Stimulated activated naive CD8-positive, alpha-beta T cell treated with anti-CD3 and anti-CD28 coated beads, Interleukin-15, amount 100 ng/mL, for 72 hours (primary cell): ENCODE measurements around the gene PBX1.

Source experiments
- ATAC-seq: fragments of 150-1000 bp; cut with Tn5 transposase; 2 replicates; pipeline ENCODE4 v1.10.0; 2021; ENCODE audit warnings: mild to moderate bottlenecking, moderate library complexity
- DNase-seq, 2 donors: peaks; one replicate each; pipeline ENCODE4 v3.0.0; 2021 to 2022
- H3K27ac Mint-ChIP-seq, 2 donors: one replicate each; pipeline ENCODE4 v1.8.0; 2022; ENCODE audit warnings: mild to moderate bottlenecking in 2 of 2, mixed read lengths in 2 of 2, moderate library complexity in 2 of 2
- H3K27me3 Mint-ChIP-seq: one replicate; pipeline ENCODE4 v1.8.0; 2022; ENCODE audit warnings: mixed read lengths
- H3K4me1 Mint-ChIP-seq: one replicate; pipeline ENCODE4 v1.8.0; 2022; ENCODE audit warnings: mild to moderate bottlenecking, mixed read lengths
- H3K4me3 Mint-ChIP-seq, 2 donors: one replicate each; pipeline ENCODE4 v1.8.0; 2022; ENCODE audit warnings: mild to moderate bottlenecking in 2 of 2, mixed read lengths in 2 of 2, moderate library complexity in 1 of 2
- H3K9me3 Mint-ChIP-seq, 2 donors: one replicate each; pipeline ENCODE4 v1.8.0; 2022; ENCODE audit warnings: mixed read lengths in 2 of 2

The PBX1 gene

GRCh38 chr1:164560556-164560955 lies 1.6 kb downstream of the PBX1 start:
- Mint-ChIP-seq H3K27ac (peak overlapping the region in 1 of 2 donors; percentile 30), H3K4me3 (peak overlapping the region; percentile 65 to 76), H3K9me3 (no peaks in the 10 kb centered on the region), H3K27me3 (peaks cover 23% of the 10 kb centered on the region), H3K4me1 (peaks cover 15% of the 10 kb centered on the region)
- DNase-seq, result no peak
- ATAC-seq, result no peak

GRCh38 chr1:164561007-164561406 lies 2.0 kb downstream of the PBX1 start:
- H3K4me1 Mint-ChIP-seq, result peaks cover 15% of the 10 kb centered on the region
- H3K27ac Mint-ChIP-seq, result no peak overlapping the region
- no peaks in the 10 kb centered on the region for H3K9me3 Mint-ChIP-seq
- no peak overlapping the region for H3K4me3 Mint-ChIP-seq
- ATAC-seq, result no peak
- peaks cover 23% of the 10 kb centered on the region for H3K27me3 Mint-ChIP-seq
- DNase-seq, result no peak

GRCh38 chr1:164561472-164561871 lies 2.5 kb downstream of the PBX1 start:
- DNase-seq (no peak), ATAC-seq (no peak)
- H3K4me3 Mint-ChIP-seq, result no peak overlapping the region
- H3K9me3 Mint-ChIP-seq, result no peaks in the 10 kb centered on the region
- no peak overlapping the region for H3K27ac Mint-ChIP-seq
- H3K27me3 Mint-ChIP-seq, result peaks cover 23% of the 10 kb centered on the region
- H3K4me1 Mint-ChIP-seq, result peaks cover 15% of the 10 kb centered on the region

GRCh38 chr1:164562061-164562460 lies 3.1 kb downstream of the PBX1 start:
- no peak overlapping the region for H3K27ac Mint-ChIP-seq
- H3K4me3 Mint-ChIP-seq, result no peak overlapping the region
- no peaks in the 10 kb centered on the region for H3K9me3 Mint-ChIP-seq
- peaks cover 23% of the 10 kb centered on the region for H3K27me3 Mint-ChIP-seq
- peaks cover 15% of the 10 kb centered on the region for H3K4me1 Mint-ChIP-seq
- no peak for ATAC-seq
- no peak for DNase-seq

GRCh38 chr1:164562511-164562910 lies 3.5 kb downstream of the PBX1 start:
- no peak overlapping the region for H3K27ac Mint-ChIP-seq
- ATAC-seq, result no peak
- H3K27me3 Mint-ChIP-seq, result peaks cover 23% of the 10 kb centered on the region
- peaks cover 15% of the 10 kb centered on the region for H3K4me1 Mint-ChIP-seq
- H3K9me3 Mint-ChIP-seq, result no peaks in the 10 kb centered on the region
- DNase-seq, result no peak
- no peak overlapping the region for H3K4me3 Mint-ChIP-seq

GRCh38 chr1:164562947-164563520 lies 4.0 kb downstream of the PBX1 start:
- ATAC-seq (no peak), DNase-seq (no peak)
- Mint-ChIP-seq H3K9me3 (no peaks in the 10 kb centered on the region), H3K27ac (no peak overlapping the region), H3K27me3 (peaks cover 23% of the 10 kb centered on the region), H3K4me3 (no peak overlapping the region), H3K4me1 (peaks cover 15% of the 10 kb centered on the region)

DNA sequence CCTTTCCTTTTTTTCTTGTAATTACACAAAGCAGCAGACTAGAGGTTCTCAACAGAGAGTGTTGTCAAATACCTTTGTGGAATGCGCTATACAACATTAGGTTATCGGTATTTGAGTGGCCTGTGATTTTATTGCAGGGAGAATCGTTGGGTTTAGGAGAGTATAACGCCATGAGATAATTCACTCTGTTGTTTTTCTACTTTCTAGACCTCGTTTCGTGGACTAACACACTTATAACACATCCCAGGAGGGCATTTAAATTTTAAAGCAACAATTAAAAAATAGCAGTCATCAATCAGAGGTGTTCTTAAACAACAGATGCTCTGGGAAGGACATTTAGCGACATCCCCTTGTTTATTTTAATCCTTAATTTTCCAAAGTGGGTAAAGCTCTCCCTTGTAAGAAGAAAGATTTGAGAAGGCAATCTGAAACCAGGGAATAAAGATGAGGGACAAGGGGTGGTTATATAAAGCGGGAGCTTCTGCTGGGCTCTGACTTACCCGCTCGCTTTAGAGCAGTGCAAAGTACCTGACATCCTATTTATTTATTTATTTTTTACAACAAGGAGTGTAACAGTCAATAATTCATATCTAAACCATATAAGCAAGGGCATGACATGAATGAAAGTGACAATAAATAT lies 4.9 kb downstream of the PBX1 start:
- ATAC-seq, result no peak
- Mint-ChIP-seq H3K4me1 (peaks cover 15% of the 10 kb centered on the region), H3K27ac (no peak overlapping the region), H3K9me3 (no peaks in the 10 kb centered on the region), H3K27me3 (peaks cover 23% of the 10 kb centered on the region), H3K4me3 (no peak overlapping the region)
- no peak for DNase-seq

DNA sequence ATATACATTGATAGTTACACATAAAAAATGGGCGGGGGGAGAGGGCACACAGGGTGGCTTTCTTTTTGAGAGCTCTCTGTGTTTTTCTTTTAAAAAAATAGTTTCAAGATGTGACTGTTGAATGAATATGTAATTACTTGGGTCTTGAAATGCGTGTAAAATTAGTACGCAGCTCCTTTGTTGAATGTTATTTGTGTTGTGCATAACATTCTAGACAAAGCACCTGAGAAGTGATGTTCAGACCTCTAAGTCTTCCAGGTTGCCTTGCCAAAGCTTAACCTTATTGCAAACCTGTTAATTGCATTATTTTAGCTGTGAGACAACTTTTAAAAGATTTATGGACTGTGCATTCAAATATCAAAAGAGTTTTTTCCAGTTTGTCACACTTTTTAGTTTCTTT lies 5.4 kb downstream of the PBX1 start:
- H3K4me3 Mint-ChIP-seq, result no peak overlapping the region
- peaks cover 23% of the 10 kb centered on the region for H3K27me3 Mint-ChIP-seq
- no peaks in the 10 kb centered on the region for H3K9me3 Mint-ChIP-seq
- ATAC-seq, result no peak
- no peak for DNase-seq
- H3K4me1 Mint-ChIP-seq, result peaks cover 15% of the 10 kb centered on the region
- no peak overlapping the region for H3K27ac Mint-ChIP-seq

GRCh38 chr1:164565357-164565756 lies 6.4 kb downstream of the PBX1 start:
- peaks cover 15% of the 10 kb centered on the region for H3K27me3 Mint-ChIP-seq
- no peak overlapping the region for H3K4me3 Mint-ChIP-seq
- H3K9me3 Mint-ChIP-seq, result no peaks in the 10 kb centered on the region
- H3K4me1 Mint-ChIP-seq, result peaks cover 9% of the 10 kb centered on the region
- DNase-seq (no peak), ATAC-seq (no peak)
- no peak overlapping the region for H3K27ac Mint-ChIP-seq

DNA sequence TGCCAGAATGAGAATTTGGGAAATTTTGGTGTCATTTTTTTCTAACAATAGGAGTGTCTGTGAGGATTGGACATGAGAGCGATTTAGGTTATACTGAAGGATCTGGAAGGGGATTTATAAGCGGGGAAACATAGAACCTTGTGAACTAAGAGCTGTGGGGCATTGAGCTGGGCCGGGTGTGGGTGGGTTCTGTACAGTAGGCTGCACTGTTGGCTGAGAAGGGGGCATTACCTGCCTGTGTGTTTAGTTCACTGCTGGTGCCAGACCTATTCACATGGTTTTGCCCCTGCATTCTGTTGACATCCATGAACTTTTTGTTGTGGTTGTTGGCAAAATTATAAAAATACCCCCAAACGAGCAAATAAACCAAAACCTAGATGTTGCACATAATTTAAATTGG lies 8.8 kb downstream of the PBX1 start:
- no peaks in the 10 kb centered on the region for H3K4me1 Mint-ChIP-seq
- H3K27me3 Mint-ChIP-seq, result no peaks in the 10 kb centered on the region
- H3K27ac Mint-ChIP-seq, result no peak overlapping the region
- ATAC-seq (no peak), DNase-seq (no peak)
- no peak overlapping the region for H3K4me3 Mint-ChIP-seq
- H3K9me3 Mint-ChIP-seq, result no peaks in the 10 kb centered on the region

DNA sequence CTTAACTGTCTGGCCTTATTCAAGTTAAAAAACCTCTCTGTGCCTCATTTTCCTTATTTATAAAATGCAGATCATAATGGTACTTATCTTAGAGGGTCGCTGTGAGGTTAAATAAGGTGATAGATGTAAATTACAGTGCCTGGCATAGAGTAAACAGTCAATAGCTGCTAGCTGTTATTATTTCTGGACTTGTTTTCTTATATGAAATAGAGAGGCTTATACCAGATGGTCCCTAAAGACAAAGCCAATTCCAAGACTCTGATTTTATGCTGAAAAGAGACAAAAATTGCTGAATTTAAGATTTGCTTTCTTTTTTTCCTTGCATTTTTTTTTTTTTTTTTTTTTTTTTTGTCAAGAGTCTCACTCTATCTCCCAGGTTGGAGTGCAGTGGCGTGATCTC lies 10.3 kb downstream of the PBX1 start:
- H3K27ac Mint-ChIP-seq, result no peak overlapping the region
- DNase-seq (no peak), ATAC-seq (no peak)
- no peaks in the 10 kb centered on the region for H3K9me3 Mint-ChIP-seq
- no peaks in the 10 kb centered on the region for H3K4me1 Mint-ChIP-seq
- no peaks in the 10 kb centered on the region for H3K27me3 Mint-ChIP-seq
- H3K4me3 Mint-ChIP-seq, result no peak overlapping the region

GRCh38 chr1:164569866-164570265 lies 10.9 kb downstream of the PBX1 start:
- H3K4me3 Mint-ChIP-seq, result no peak overlapping the region
- ATAC-seq (no peak), DNase-seq (no peak)
- H3K4me1 Mint-ChIP-seq, result no peaks in the 10 kb centered on the region
- no peak overlapping the region for H3K27ac Mint-ChIP-seq
- H3K9me3 Mint-ChIP-seq, result no peaks in the 10 kb centered on the region
- H3K27me3 Mint-ChIP-seq, result no peaks in the 10 kb centered on the region

- DNase-seq, result no peak
- Mint-ChIP-seq H3K4me3 (no peak overlapping the region), H3K27ac (no peak overlapping the region), H3K4me1 (no peaks in the 10 kb centered on the region), H3K9me3 (no peaks in the 10 kb centered on the region), H3K27me3 (no peaks in the 10 kb centered on the region)
- no peak for ATAC-seq
Measured at GRCh38 chr1:164571333-164571732, 12.3 kb downstream of the PBX1 start.

- ATAC-seq (no peak), DNase-seq (no peak)
- Mint-ChIP-seq H3K9me3 (no peaks in the 10 kb centered on the region), H3K27me3 (no peaks in the 10 kb centered on the region), H3K4me1 (no peaks in the 10 kb centered on the region), H3K27ac (no peak overlapping the region), H3K4me3 (no peak overlapping the region)
Measured at GRCh38 chr1:164575356-164575886, 16.4 kb downstream of the PBX1 start.

DNA sequence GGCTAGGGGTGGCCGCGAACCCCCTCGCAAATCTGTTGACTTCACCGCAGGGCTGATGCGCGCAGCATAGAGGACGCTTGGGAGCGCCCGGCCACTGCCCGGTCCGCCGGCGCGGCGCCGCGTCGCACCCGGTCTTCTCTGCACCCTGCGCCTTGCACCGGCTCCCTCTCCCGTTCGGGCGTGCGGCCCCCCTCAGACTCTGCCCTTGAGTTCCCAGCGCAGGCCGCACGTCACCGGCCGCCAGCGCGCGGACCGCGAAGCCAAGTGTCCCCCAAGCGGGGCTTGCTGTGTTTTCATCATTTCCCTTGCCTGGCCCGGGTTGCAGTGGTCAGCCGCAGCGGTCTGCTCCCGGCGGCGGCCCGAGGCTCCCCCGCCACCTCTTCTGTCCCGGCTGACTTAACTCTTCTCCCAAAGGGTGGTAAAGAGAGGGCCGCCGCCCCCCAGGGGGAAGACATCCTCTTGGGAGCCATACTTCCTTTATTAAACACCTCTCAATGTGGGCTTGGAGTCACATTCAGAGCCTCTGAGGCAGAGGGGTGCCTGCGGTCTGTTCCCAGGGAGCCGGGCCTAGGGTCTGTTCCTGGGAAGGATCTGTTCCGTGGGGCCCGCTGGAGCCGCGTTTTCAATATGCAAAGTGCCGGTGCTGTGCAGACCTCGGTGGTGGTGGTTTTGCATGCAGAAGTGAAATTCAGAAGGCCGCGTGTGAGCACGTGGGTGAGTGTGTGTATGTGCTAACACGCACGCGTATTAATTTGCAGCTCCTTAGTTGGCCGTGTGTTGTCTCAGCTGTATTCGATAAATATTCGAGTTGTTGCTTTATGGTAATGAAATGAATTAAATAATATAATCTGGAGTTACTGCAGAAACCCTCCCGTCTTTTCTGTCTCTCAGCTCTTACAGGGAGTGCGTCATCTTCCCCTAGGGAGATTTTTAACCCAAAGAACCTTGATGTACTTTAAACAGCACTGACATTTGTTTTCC lies 17.6 kb downstream of the PBX1 start:
- Mint-ChIP-seq H3K27me3 (no peaks in the 10 kb centered on the region), H3K9me3 (no peaks in the 10 kb centered on the region), H3K4me3 (no peak overlapping the region), H3K27ac (no peak overlapping the region), H3K4me1 (no peaks in the 10 kb centered on the region)
- ATAC-seq (peak; percentile 64), DNase-seq (no peak)

GRCh38 chr1:164577291-164577690 lies 18.3 kb downstream of the PBX1 start:
- H3K27me3 Mint-ChIP-seq, result no peaks in the 10 kb centered on the region
- H3K9me3 Mint-ChIP-seq, result no peaks in the 10 kb centered on the region
- ATAC-seq (no peak), DNase-seq (no peak)
- H3K27ac Mint-ChIP-seq, result no peak overlapping the region
- H3K4me3 Mint-ChIP-seq, result no peak overlapping the region
- H3K4me1 Mint-ChIP-seq, result no peaks in the 10 kb centered on the region
